NCI-H2196 (cell line): ENCODE results near the gene MRPL28.
A peak's percentile ranks its signal among the peaks of the same experiment; 100 is the strongest.
"Not testable (repeated sequence)": the region's sequence is repeated elsewhere in the genome, so short reads cannot be mapped to it uniquely, and the experiment has no call there.

Experiments
- DNase-seq: peaks from one replicate; lab custom pipeline; 2025; ENCODE audit not compliant: unreplicated experiment; lab: John Stamatoyannopoulos, UW

Gene MRPL28

GRCh38 chr16:370443-370842, at the start of gene MRPL28:
Gene MRPL28 (minus strand): TSS chr16:370538. CDS start chr16:370218, 320 bp downstream.
- peak; percentile 95 for DNase-seq

GRCh38 chr16:415170-415498, 44.8 kb upstream of the MRPL28 start:
- not testable (repeated sequence) for DNase-seq

- DNase-seq = no peak
Measured at GRCh38 chr16:414395-415169, 44.2 kb upstream of the MRPL28 start.

GRCh38 chr16:411576-412265, 41.4 kb upstream of the MRPL28 start:
- no peak for DNase-seq

- no peak for DNase-seq
Measured at GRCh38 chr16:410516-411178, 40.3 kb upstream of the MRPL28 start.

GRCh38 chr16:407253-407652, 36.9 kb upstream of the MRPL28 start:
- DNase-seq = no peak

GRCh38 chr16:405548-406506, 35.5 kb upstream of the MRPL28 start:
- no peak for DNase-seq

GRCh38 chr16:404971-405486, 34.7 kb upstream of the MRPL28 start:
- no peak for DNase-seq

- peak; percentile 92 for DNase-seq
Measured at GRCh38 chr16:401468-402348, 31.4 kb upstream of the MRPL28 start, which contains the start of gene DECR2. Gene DECR2 (plus strand): TSS chr16:401885. CDS start chr16:401964, 79 bp downstream.

GRCh38 chr16:400061-400591, 29.8 kb upstream of the MRPL28 start:
- no peak for DNase-seq

GRCh38 chr16:399340-400019, 29.1 kb upstream of the MRPL28 start:
- no peak for DNase-seq

- DNase-seq = no peak
Measured at GRCh38 chr16:398561-399339, 28.4 kb upstream of the MRPL28 start.

- DNase-seq = no peak
Measured at GRCh38 chr16:397736-398332, 27.5 kb upstream of the MRPL28 start.

- DNase-seq = peak; percentile 32
Measured at GRCh38 chr16:397135-397661, 26.9 kb upstream of the MRPL28 start, which contains the start of gene NME4. Gene NME4 (plus strand): TSS chr16:397199. CDS start chr16:397223, 24 bp downstream.

GRCh38 chr16:396605-397004, 26.3 kb upstream of the MRPL28 start:
- peak; percentile 69 for DNase-seq

- DNase-seq = no peak
Measured at GRCh38 chr16:396199-396598, 25.9 kb upstream of the MRPL28 start.

GRCh38 chr16:392450-393030, 22.2 kb upstream of the MRPL28 start:
- DNase-seq = no peak
